Transverse colon (tissue), 4 donors: ENCODE results near the gene SLC35B4.

Experiments used
- CTCF ChIP-seq, 5 experiments: fragments of 200-600 bp in 3 of 5; fragments of 450-650 bp in 2 of 5; sonication (generic) in 3 of 5; IDR thresholded peaks; 1 replicate in 2 of 5; 2 replicates in 3 of 5; pipeline ENCODE4 v1.5.1; 2016 to 2017; ENCODE audit warnings: antibody characterized with exemption in 5 of 5, inconsistent platforms in 3 of 5, mild to moderate bottlenecking in 2 of 5, moderate library complexity in 1 of 5
- EP300 ChIP-seq: sonication (generic); formaldehyde crosslinking; IDR thresholded peaks from one replicate; pipeline ENCODE4 v1.6.1; 2017; ENCODE audit warnings: antibody characterized with exemption, low read depth
- POLR2A ChIP-seq: fragments of 450-650 bp; IDR thresholded peaks from one replicate; pipeline ENCODE4 v1.6.1; 2016; ENCODE audit warnings: antibody characterized with exemption, mild to moderate bottlenecking, moderate library complexity
- POLR2AphosphoS5 ChIP-seq, 3 donors: sonication (generic); formaldehyde crosslinking; IDR thresholded peaks; one replicate each; pipeline ENCODE4 v1.6.1; 2016; ENCODE audit warnings: antibody characterized with exemption in 3 of 3

- TF ChIP-seq CTCF (IDR thresholded peaks at IDR 0.05) (no peak), POLR2A (no peak), POLR2AphosphoS5 (IDR thresholded peaks at IDR 0.05) (no peak), EP300 (no peak)
Observed at GRCh38 chr7:134255814-134256213, 60.9 kb downstream of the SLC35B4 start.
